Stimulated activated CD4-positive, alpha-beta T cell treated with anti-CD3 and anti-CD28 coated beads, Interleukin-4, amount 100 ng/mL, for 24 hours (primary cell): ENCODE results near the gene NBAS.
"Not testable (repeated sequence)": the region's sequence is repeated elsewhere in the genome, so short reads cannot be mapped to it uniquely, and the experiment has no call there.

Source experiments
- DNase-seq: peaks from one replicate; pipeline ENCODE4 v3.0.0-alpha.2; 2020

The NBAS gene

DNA sequence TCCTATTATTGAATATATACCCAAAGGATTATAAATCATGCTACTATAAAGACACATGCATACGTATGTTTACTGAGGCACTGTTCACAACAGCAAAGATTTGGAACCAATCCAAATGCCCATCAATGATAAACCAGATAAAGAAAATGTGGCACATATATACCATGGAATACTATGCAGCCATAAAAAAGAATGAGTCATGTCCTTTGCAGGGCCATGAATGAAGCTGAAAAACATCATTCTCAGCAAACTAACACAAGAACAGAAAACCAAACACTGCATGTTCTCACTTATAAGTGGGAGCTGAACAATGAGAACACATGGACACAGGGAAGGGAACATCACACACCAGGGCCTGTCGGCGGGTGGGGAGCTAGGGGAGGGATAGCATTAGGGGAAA lies 310.2 kb downstream of the NBAS start:
- DNase-seq: not testable (repeated sequence)

DNA sequence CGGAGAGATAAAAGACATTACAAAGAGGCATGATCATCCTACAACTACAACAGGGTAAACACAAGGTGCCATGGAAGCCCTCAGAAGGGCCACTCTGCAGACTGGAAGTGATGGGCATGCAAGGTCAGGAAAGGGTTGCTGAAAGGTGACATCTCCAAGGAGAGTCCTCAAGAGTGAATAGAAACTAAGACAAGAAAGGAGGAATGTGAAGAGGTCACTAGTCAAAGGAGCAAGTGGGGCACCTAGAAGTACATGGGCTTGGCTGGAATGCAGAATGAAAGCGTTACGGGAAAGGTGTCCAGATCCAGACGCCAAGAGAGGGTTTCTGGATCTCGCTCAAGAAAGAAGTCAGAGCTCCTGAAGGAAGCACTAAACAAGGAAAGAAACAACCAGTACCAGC lies 314.3 kb downstream of the NBAS start:
- DNase-seq: no peak

DNA sequence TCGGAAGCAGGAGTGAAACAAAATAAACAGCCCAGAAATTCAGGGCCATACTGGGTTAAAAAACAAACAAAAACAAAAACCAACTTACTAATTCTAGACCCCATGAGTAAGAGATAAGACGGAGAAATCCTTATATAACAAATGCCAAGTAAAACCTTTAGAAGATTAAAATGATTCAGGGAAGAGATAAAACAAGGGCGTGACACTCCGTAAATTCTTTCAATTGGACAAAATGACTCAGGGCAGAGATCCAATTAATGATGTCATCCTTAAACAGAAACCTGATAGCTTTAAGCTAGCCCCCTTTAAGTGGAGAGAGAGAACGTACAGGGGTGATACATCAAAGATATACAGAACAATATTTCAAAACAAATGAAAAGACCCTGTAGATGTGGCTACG lies 317.4 kb downstream of the NBAS start:
- no peak for DNase-seq

DNA sequence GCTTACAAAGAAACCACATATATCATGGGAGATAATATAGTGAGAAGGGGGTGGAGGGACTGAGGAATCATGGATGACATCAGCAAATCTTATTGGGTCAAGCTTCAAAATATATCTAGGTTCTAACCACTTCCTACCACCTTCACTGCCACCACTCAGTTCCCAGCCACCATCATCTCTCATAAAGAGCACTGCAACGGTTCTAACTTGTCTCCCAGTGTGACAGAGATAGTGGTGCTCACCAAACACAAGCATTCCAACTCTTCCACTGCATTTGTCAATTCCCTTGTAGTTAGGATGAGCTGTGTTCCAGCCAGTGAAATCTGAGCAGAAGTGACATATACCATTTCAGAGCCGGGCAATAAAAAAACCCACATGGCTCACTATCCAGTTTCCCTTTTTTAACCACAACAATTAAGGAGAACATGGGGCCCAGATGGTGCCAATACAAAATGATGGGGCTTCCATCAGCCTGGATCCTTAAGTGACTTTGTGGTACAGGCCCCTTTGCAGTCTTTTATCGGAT lies 318.1 kb downstream of the NBAS start:
- DNase-seq: no peak

DNA sequence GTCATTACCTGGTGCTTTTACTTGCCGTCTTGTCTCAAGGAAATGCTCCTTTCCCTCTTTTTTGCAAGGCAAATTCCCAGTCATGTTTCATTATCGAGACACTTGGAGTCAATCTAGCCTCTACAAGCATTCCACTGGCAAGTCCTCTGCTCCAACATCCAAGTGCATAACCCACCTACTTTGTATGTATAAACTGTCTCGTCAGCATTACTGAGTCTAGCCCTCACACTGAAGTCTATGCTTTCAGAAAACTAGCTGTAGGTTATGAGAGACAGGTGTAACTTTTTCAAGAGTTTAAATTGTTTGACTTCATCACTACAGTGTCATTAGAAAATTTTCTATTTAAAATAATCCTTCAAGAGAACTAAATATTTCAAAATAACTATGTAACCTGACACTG lies 319.2 kb downstream of the NBAS start:
- no peak for DNase-seq

DNA sequence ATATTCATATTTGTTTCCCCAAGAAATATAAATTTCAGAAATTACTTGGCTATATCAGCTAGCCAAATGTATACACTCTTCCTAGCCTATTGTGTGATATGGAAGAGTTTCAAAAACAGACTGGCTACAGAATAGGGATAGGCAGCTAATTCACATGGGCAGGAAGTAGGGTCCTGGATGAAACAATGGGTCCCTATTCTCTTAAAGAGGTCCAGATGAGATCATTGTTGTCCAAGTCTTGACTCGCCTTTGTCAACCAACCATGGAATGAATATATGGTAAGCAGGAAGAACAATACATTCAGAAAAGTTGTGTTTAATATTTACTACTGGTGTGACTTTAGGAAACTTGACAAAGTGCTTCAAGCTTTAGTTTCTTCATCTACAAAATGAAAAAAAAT lies 319.9 kb downstream of the NBAS start:
- DNase-seq: no peak

DNA sequence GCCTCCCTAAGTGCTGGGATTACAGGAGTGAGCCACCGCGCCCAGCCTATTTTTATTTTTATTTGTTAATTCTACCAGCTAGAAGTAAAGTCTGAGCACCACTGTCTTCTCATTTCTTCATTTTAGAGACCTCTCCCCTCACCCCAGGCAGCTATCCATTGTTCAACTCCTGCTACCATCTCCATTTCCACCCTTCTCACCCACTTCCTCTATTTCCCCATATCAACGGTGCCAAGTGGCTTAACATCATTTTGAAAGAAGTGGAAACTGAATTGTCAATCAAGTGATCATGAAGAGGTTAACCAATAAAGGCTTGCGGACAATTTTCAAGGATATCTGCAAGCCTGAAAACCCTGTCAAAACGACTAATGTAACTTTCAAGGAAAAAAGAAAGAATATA lies 323.1 kb downstream of the NBAS start:
- no peak for DNase-seq

DNA sequence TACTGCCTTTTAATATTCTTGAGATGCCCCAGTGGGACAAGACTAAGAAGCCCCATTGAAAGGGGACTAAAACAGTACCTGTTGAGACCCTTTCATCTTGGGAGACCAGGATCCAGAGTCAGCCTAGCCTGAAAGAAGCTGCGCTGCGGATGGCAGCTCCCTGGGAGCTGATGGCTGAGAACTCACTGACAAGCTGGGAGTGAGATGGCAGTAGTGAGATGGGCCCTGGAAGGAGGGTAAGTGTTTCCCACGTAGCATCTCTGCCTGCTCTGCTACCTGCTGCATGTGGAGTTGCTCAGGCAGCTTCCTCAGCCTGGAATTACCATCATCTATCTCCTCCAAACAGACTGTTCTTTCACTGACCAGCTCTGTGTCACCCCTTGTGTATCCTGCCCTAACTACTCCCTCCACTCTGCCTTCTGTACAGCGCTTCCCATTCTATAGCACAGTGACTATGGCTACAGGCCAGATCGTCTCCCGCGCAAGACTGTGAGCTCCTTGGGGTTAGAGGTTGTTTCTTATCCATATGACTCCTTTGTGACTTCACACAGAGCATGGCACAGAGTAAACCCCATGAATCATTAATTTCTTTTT lies 330.4 kb downstream of the NBAS start:
- no peak for DNase-seq

DNA sequence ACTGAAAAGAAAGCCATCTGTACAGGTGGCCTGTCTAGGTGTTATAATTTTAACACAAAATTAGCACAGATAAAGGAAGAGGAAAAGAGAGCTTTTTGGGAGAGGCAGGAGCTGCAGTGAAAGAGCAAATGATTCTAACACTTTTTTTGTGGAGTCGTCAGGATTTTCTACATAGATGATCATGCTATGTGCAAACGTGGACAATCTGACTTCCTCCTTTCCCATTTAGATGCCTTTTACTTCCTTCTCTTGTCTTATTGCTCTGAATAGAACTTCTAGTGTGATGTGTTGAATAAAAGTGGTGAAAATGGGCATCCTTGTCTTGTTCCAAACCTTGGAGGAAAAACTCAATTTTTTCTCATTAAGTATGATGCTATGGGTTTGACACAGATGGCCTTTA lies 334.5 kb downstream of the NBAS start:
- DNase-seq: no peak

DNA sequence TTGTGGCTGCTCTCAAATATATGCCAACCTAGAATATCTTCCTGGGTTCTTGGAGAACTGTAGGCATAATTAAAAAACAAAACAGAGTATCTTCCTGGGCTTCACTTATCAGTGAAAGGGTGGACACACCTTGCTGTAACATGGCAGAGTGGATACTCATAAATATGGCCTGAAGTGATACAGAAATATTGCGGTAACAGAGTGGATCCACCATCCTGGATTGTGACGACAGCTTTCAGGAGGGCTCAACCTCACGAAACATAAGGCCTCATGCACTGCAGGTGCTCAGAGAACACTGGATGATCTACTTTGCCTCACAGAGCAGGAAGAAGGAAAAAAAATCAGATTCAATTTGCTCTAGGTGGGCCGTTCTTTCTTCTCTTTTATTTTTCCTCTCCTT lies 336.0 kb downstream of the NBAS start:
- DNase-seq: no peak

DNA sequence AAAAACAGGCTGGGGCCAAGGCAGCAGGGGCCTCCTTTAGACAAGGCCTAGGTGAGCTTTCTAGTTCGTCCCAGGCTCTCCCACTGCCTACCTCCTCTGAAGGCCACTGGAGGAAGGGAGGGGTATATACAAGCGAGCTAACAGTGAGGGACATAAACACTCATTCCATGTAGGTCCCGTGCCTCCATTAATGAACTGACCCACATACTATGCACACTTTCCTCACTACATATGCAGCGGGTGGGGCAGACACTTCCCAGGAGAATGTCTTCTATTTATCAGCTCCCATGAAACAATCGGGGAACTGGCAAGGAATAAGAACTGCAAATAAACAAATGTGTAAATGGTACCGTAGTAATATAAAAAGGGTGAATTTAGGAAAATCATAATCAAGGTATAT lies 336.5 kb downstream of the NBAS start:
- no peak for DNase-seq

DNA sequence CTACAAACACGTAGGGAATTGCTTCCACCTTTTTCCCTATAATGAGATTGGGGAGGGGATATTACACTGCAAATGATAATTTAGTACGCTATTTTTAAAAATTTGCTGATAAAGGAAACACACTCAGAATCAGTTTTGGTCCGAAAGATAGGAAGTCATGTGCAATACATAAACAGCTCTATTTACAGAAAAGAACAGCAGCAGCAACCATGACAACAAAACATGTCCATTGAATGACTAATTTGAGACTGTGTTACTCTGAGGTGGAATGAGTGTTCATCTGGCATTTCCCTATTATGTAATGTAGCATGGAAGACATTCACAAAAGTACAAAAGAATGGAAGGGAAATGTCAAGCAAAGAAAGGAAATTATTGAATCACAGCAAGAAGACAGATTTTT lies 337.2 kb downstream of the NBAS start:
- DNase-seq: no peak

DNA sequence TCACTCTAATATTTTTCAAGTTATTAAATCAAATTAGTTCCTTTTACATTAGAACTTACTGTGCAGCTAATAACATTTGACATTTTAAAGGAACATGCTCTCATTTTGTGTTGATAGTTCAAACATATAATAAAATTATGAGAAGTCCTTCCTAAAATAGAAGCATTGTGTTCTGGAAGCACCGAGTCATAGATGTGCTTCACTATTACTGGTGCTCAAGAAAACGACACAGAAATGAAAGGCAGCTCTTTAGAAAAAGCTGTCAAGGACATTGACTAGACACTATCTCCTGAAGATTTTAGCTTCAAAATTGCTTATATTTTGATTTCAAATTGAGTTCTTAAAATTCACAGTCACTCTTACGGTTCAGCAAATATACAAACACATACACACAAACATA lies 338.3 kb downstream of the NBAS start:
- no peak for DNase-seq

DNA sequence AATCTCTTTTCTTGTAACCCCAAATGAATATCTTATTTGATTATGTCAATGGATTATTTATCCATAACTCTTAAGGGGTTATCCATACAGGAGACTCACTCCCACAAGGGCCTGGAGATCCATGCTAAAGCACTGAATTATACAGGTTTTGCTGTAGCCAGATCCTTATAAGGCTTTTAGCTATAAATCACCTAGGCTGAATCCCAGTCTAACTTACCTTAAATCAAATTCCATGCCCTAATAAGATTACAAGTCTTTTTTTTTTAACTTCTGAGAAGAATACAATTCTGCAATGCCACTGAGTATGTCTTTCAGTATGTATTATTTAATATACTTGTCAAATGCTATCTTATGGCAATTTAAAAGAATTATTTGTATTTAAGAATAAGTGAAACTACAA lies 340.5 kb downstream of the NBAS start:
- DNase-seq: no peak

DNA sequence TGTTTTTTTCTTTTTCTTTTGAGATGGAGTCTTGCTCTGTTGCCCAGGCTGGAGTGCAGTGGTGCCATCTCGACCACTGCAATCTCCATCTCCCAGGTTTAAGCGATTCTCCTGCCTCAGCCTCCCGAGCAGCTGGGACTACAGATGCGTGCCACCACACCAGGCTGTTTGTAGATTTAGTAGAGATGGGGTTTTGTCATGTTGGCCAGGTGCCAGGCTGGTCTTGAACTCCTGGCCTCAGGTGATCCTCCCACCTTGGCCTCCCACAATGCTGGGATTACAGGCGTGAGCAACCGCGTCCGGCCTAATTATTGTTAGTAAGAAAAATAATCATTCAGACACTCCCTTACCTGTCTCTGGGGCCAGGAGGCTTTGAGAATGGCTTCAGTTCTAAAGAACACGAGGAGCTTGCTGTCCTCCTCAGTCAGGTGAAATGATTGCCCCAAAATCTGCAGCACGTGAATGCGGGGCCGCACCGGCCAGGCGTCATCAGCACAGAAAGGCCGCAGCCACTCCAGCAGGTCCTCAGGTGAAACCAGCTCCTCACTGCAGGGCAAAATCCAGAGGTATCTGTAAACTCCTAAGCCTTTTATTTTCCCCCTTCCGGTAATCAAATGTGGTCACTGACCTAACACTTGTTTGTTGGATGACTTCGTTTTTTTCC lies 342.6 kb downstream of the NBAS start:
- no peak for DNase-seq

DNA sequence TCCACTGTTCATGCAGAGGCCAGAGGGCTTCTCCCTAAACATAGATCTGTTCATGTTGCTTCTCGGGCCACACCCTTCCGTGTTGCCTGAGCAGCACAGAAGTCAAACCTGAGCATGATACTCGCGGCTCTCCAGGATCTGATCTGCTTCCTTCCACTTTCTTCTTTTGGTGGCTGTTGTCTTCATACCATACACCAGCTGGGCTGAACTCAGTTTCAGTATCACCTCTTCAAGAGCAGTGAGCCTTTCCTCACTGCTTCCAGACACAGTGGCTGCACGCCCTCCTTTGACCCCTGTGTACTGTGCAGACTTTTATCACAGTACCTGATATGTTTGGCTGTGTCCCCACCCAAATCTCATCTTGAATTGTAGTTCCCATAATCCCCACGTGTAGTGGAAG lies 348.9 kb downstream of the NBAS start:
- no peak for DNase-seq

DNA sequence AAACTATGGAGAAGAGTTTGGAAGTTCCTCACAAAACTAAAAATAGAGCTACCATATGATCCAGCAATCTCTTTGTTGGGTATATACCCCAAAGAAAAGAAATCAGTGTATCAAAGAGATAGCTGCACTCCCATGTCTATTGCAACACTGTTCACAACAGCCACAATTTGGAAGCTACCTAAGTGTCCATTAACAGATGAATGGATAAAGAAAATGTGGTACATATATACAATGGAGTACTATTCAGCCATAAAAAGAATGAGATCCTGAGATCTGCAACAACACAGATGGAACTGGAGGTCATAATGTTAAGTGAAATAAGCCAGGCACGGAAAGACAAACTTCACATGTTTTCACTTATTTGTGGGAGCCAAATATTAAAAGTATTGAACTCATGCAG lies 350.6 kb downstream of the NBAS start:
- DNase-seq: not testable (repeated sequence)

DNA sequence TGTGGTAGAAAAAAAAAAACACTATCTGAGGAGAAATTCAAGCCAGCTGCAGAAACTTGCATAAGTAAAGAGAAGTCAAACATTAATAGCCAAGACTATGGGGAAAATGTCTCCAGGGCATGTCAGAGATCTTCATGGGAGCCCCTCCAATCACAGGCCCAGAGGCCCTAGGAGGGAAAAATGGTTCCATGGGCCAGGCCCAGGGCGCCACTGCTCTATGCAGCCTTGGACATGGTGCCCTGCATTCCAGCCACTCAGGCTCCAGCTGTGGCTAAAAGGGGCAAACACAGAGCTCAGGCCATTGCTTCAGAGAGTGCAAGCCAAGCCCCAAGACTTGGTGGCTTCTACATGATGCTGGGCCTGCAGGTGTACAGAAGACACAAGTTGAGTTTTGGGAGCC lies 354.7 kb downstream of the NBAS start:
- DNase-seq: no peak

DNA sequence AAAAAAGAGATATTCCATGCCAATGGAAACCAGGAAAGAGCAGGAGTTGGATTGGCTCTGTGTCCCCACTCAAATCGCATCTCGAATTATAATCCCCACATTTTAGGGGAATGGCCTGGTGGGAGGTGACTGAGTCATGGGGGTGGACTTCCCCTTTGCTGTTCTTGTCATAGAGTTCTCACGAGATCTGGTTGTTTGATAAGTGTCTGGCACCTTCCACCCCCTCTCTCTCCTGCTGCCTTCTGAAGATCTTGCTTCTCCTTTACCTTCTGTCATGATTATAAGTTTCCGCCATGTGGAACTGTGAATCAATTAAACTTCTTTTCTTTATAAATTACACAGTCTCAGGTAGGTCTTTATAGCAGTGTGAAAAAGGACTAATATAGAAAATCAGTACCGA lies 355.6 kb downstream of the NBAS start:
- DNase-seq: peak; percentile 53

DNA sequence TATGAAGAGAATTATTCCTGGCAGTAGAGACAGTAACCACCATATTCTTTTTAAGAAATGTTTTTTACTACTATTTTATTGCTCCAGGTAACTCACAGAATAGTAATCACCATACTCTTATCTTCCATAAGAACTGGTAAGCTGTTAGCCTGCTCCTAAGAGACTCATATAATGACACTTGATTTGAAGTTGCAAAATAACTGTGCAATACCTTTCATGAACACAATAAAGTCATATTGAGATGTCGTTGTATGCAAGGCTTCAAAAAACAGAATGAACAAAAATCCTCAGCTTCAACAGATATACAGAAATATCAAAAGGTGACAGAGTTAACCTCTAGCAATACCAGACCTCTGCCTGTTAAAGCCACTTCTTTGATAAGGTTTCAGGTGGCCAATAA lies 360.1 kb downstream of the NBAS start:
- no peak for DNase-seq

DNA sequence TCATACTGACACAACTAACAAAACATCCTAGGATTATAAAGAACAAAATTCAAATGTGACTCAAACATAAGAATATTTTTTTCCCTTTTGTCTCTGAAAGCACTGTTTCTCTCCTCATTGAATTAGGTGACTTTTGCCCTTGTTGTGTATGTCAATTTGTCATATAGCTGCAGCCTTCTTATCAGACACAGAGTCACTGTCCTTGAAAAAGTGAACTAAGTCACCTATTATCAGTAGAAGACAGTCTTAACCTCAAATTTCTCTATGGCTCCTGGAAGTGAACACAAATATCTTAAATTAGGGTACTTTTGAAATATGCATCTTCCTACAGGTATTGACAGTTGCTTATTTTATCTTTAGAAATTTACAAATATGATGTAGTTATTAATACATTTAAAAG lies 360.6 kb downstream of the NBAS start:
- DNase-seq: no peak

DNA sequence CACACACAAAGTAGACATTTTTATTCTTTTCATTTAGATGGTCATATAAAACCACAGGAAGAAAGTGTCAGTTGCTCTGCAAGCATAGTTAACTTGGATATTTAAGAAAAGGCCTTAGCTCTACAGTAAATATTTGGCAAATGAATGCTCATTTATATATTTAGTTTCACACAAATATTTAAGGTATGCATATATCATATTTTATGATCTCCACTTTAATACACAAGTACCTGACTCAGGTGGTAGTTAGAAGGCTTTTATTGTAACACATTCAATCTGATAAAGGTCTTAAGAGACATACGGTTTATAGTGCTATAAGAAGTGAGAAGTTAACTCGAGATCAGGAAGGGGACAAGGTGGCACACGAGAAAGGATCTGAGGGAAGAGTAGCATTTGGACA lies 363.1 kb downstream of the NBAS start:
- DNase-seq: no peak

DNA sequence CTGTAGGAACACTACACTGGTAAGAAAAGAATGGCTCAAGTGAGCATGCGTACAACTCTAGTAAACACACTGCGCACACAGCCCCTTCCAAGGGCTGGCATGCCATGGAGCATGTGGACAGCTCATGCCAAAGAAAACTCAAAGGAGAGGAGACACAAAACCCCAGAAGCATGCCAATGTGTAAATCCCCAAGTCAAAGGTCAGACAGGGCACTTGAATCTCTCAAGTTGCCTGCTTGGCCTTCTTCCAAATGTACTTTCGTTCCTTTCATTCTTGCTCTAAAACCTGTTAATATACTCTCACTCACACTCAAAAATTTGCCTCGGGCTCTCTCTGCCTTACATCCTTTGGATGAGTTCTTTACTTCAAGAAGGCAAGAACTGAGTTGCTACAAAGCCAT lies 365.3 kb downstream of the NBAS start:
- DNase-seq: no peak

DNA sequence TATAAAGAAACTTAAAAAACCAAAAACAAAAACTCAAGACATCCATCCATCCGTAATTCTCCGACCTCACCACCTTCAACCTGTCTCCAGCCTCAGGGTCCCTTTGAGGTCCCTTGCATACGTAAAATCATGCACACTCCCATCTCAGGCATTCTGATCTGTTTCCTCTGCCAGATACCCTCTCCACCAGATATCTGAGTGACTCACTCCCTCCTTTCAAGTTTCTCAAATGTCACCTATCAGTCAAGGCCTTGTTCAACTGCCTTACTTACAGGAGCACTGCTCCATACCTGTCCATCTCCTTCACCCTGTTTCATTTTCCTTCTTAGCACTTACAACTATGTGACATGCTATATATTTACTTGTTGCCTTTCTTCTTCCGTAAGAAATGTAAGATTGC lies 369.3 kb downstream of the NBAS start:
- DNase-seq: no peak

DNA sequence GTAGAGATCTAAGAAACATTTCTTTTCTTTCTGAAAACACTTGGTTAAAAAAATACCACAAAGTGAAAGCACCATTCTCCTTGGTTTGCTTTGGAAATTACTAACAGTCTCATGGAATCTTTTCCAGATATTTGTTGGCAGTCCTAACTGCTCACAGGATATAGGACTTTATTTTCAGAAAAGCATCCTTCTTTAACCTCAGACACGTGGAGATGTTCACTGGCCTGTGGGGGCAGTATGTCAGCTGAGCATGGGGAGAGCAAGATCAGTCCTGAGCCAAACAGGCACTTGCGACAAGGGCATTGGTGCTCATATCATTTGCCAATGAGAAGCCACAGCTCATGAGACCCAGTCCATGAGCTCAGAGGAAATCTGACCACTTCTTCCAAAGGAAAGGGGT lies 371.9 kb downstream of the NBAS start:
- no peak for DNase-seq
